Airway epithelial cell (primary cell): ENCODE measurements around the gene AK6. TPM values are rescaled to one million over a fixed set of nuclear protein-coding genes. Genes with fewer than 3 reads are reported as not detected.

Source experiments
- total RNA-seq: library from RNA; depleted of rRNA; stranded (reverse); fragments of >200 nt; gene quantifications from 2 replicates; pipeline ENCODE4 v1.2.3, GENCODE V29; 2015

The AK6 gene
- 17.4 and 17.5 TPM in 2 replicates for total RNA-seq

GRCh38 chr5:69369340-69370121 lies at the start of gene AK6, which contains the start of the genes RAD17 and TAF9:
TSS of gene AK6 (minus strand) at chr5:69369520. CDS start at chr5:69369490, 30 bp downstream.
TSS of gene RAD17 (plus strand) at chr5:69369818. CDS start at chr5:69372209, 2,391 bp downstream.
TSS of gene TAF9 (minus strand) at chr5:69369520. CDS start at chr5:69365737, 3,783 bp downstream.

GRCh38 chr5:69414885-69415583 lies 45.7 kb upstream of the AK6 start, which contains the start of gene MARVELD2:
TSS of gene MARVELD2 (plus strand) at chr5:69415116. CDS start at chr5:69419386, 4,270 bp downstream.

Other genes with a start within 250 kb of the AK6 start
- 153 and 171 TPM in 2 replicates for gene CCNB1, start 202.4 kb downstream of the AK6 start, total RNA-seq
- gene CENPH, start 179.9 kb downstream of the AK6 start, total RNA-seq, result 45.1 and 45.7 TPM in 2 replicates
- gene CDK7, start 134.6 kb downstream of the AK6 start, total RNA-seq, result 36.0 and 38.6 TPM in 2 replicates
- gene CCDC125, start 36.7 kb downstream of the AK6 start, total RNA-seq, result 2.8 and 5.9 TPM in 2 replicates
- 43.5 and 56.6 TPM in 2 replicates for gene TAF9, start within 50 bp of the AK6 start, total RNA-seq
- gene RAD17, start 298 bp upstream of the AK6 start, total RNA-seq, result 11.8 and 15.0 TPM in 2 replicates
- 26.1 and 33.3 TPM in 2 replicates for gene MARVELD2, start 45.6 kb upstream of the AK6 start, total RNA-seq
- 13.2 and 19.0 TPM in 2 replicates for gene OCLN, start 123.3 kb upstream of the AK6 start, total RNA-seq
- gene GTF2H2C, start 190.7 kb upstream of the AK6 start, total RNA-seq, result 15.0 and 16.4 TPM in 2 replicates